Uterus (tissue), 4 donors: ENCODE measurements around the gene ENGASE. TPM values are rescaled to one million over a fixed set of nuclear protein-coding genes. Genes with fewer than 3 reads are reported as not detected.

ENCODE experiments used
- DNase-seq, 2 donors: peaks; one replicate each; pipeline ENCODE4 v3.0.0-alpha.2; 2019 to 2020
- H3K27ac ChIP-seq, 2 donors: fragments of 200-600 bp; sonication (generic); 1 replicate in 1 of 2; 2 replicates in 1 of 2; pipeline ENCODE4 v1.5.1; 2016 to 2018
- H3K27me3 ChIP-seq, 2 donors: fragments of 200-600 bp; sonication (generic); one replicate each; pipeline ENCODE4 v1.5.1; 2018 to 2019; ENCODE audit warnings: control low read depth in 1 of 2
- H3K36me3 ChIP-seq, 2 donors: fragments of 200-600 bp; sonication (generic); one replicate each; pipeline ENCODE4 v1.5.1; 2019; ENCODE audit warnings: control low read depth in 1 of 2
- H3K4me1 ChIP-seq, 2 donors: fragments of 200-600 bp; sonication (generic); one replicate each; pipeline ENCODE4 v1.5.1; 2018 to 2019; ENCODE audit warnings: control low read depth in 1 of 2
- H3K4me3 ChIP-seq, 2 donors: fragments of 200-600 bp; sonication (generic); 1 replicate in 1 of 2; 2 replicates in 1 of 2; pipeline ENCODE4 v1.5.1; 2018 to 2019; ENCODE audit warnings: mild to moderate bottlenecking in 1 of 2
- H3K9me3 ChIP-seq, 2 donors: fragments of 200-600 bp; sonication (generic); one replicate each; pipeline ENCODE4 v1.5.1; 2019; ENCODE audit warnings: control low read depth in 1 of 2
- POLR2A ChIP-seq, 2 donors: fragments of 450-650 bp; IDR thresholded peaks; one replicate each; pipeline ENCODE4 v1.6.1; 2016; ENCODE audit warnings: antibody characterized with exemption in 2 of 2, mild to moderate bottlenecking in 1 of 2, moderate library complexity in 1 of 2
- intact Hi-C: fragments of 100-400 bp; cut with DNase I; formaldehyde crosslinking; loops from one replicate; pipeline ENCODE4 v1.15.1; 2023; ENCODE audit warnings: low total_unique reads
- total RNA-seq, 4 donors: library from RNA; depleted of rRNA in 3 of 4; stranded (reverse); fragments of >200 nt in 3 of 4; gene quantifications; one replicate each; pipeline versions ENCODE4 v1.1.0 to v1.2.4, GENCODE V29; 2014 to 2023
- TF ChIP-seq, protein P1 (sequence below), 4 experiments: fragments of 200-600 bp in 2 of 4; fragments of 450-650 bp in 2 of 4; sonication (generic) in 2 of 4; IDR thresholded peaks; one replicate each; pipeline ENCODE4 v1.5.1; 2016 to 2019; ENCODE audit warnings: antibody characterized with exemption in 4 of 4, mild to moderate bottlenecking in 2 of 4, moderate library complexity in 1 of 4
- donor health status: DM: yes; HTN: yes; CAD: no.

ENGASE gene
- total RNA-seq, 4 donors from 2014 or later: 3.8 to 63.2 (median 24.6) TPM

DNA sequence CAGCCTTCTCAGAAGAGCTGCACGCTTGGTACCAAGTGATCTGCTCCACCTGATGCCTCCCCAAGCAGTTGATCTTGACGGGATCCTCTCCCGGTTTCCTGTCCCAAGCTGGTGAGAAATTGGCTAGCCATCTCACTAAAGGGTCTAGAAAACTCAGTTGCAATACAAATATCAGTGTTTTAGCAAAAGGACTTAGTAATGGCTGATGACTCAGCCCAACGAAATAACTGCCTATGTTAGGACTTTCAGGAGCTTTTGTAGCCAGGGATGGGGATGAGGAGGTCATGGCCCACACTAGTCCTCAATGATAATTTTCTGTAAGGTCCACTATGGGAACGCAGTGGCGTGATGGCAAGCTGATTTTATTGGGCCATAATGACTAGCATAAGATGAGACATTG lies 23.3 kb upstream of the ENGASE start:
- Histone ChIP-seq H3K4me3 (no peak overlapping the region), H3K36me3 (no peaks in the 10 kb centered on the region), H3K27me3 (no peaks in the 10 kb centered on the region), H3K4me1 (no peaks in the 10 kb centered on the region), H3K9me3 (no peaks in the 10 kb centered on the region), H3K27ac (no peak overlapping the region)
- no peak for DNase-seq
- no peak for TF ChIP-seq POLR2A (IDR thresholded peaks at IDR 0.05)
- TF ChIP-seq, protein P1, sequence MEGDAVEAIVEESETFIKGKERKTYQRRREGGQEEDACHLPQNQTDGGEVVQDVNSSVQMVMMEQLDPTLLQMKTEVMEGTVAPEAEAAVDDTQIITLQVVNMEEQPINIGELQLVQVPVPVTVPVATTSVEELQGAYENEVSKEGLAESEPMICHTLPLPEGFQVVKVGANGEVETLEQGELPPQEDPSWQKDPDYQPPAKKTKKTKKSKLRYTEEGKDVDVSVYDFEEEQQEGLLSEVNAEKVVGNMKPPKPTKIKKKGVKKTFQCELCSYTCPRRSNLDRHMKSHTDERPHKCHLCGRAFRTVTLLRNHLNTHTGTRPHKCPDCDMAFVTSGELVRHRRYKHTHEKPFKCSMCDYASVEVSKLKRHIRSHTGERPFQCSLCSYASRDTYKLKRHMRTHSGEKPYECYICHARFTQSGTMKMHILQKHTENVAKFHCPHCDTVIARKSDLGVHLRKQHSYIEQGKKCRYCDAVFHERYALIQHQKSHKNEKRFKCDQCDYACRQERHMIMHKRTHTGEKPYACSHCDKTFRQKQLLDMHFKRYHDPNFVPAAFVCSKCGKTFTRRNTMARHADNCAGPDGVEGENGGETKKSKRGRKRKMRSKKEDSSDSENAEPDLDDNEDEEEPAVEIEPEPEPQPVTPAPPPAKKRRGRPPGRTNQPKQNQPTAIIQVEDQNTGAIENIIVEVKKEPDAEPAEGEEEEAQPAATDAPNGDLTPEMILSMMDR (IDR thresholded peaks at IDR 0.05): no peak
- intact Hi-C loops: no loop called here

DNA sequence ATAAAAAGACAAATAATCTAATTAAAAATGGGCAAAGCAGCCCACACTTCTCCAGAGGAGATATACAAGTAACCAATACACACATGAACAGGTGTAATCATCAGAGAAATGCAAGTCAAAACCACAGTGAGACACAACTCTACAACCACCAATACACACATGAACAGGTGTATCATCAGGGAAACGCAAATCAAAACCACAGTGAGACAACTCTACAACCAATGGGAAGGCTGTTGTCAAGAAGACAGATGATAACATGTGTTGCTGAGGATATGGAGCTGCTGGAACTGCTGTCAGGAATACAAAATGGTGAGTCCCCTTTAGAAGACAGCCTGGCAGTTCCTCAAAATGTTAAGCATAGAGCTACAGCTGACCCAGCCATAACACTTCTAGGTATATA lies 22.5 kb upstream of the ENGASE start:
- H3K36me3 ChIP-seq: no peaks in the 10 kb centered on the region
- TF ChIP-seq POLR2A (IDR thresholded peaks at IDR 0.05): no peak
- TF ChIP-seq, protein P1 (IDR thresholded peaks at IDR 0.05): no peak
- H3K27ac ChIP-seq: no peak overlapping the region
- no peaks in the 10 kb centered on the region for H3K4me1 ChIP-seq
- H3K4me3 ChIP-seq: no peak overlapping the region
- intact Hi-C loops: no loop called here
- DNase-seq: no peak
- H3K9me3 ChIP-seq: no peaks in the 10 kb centered on the region
- H3K27me3 ChIP-seq: no peaks in the 10 kb centered on the region

DNA sequence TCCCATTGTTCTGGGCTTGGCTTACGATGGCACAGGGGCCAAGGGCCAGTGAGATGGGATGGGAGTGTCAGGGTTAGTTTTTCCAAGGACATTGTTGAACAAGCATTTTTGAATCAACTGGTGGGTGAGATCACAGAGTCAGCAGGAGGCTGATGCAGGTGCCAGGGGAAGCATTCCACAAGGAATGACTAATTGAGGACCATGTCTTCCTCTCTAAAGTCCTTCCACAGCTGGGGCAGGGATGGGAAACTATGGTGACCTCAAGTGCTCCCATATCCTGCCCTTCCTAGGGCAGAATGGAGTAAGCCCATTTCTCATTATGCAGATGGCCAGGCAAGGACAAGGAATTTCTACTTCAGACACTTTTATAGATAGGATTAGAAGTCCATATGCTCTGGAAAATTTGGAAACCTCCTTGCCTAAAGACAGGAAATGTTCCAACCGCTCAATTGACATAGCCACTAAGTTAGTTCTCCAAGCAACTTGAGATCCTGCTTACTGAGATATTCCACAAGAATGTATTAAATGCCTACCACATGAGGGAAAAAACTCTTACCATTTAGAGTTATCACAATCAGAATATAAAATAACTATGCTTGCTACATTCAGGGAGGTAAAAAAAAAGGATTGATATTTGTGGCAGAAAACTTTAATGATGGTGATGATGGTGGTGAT lies 21.2 kb upstream of the ENGASE start:
- DNase-seq: no peak
- intact Hi-C loops: no loop called here
- TF ChIP-seq, protein P1 (IDR thresholded peaks at IDR 0.05): no peak
- TF ChIP-seq POLR2A (IDR thresholded peaks at IDR 0.05): no peak

DNA sequence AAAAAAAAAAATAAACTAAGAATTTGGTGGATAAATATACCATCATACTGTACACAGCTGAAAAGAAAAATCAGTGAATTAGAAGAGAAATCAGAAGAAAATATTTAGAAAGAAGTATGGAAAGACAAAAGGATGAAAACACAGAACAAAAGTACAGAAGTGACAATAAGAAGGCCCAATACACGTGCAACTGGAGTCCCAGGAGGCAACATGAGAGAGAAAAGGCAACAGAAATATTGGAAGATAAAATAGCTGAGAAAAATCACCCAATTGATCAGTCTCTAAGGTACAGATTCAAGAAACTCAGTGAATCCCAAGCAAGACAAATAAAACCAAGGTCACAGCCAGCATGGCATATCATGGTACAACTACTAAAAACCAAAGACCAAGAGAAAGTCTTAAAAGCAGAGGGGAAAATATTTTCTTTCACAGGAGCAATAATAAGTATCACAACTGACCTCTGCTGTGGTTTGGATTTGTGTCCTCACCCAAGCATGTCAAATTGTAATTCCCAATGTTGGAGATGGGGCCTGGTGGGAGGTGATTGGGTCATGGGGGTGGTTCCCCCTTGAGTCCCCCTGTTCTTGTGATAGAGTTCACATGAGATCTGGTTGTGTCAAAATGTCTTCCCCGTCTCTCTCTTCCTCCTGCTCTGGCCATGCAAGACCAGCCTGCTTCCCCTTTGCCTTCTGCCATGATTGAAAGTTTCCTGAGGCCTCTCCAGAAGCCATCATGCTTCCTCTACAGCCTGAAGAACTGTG lies 20.2 kb upstream of the ENGASE start:
- DNase-seq: no peak
- Histone ChIP-seq H3K27ac (no peak overlapping the region), H3K36me3 (no peaks in the 10 kb centered on the region), H3K27me3 (no peaks in the 10 kb centered on the region), H3K9me3 (no peaks in the 10 kb centered on the region), H3K4me1 (no peaks in the 10 kb centered on the region), H3K4me3 (no peak overlapping the region)
- no peak for TF ChIP-seq POLR2A (IDR thresholded peaks at IDR 0.05)
- TF ChIP-seq, protein P1 (IDR thresholded peaks at IDR 0.05): no peak
- intact Hi-C loops: no loop called here

More for the DNA sequence above, 21.2 kb upstream of the ENGASE start:
- no peaks in the 10 kb centered on the region for H3K4me1 ChIP-seq
- H3K9me3 ChIP-seq: no peaks in the 10 kb centered on the region
- H3K4me3 ChIP-seq: no peak overlapping the region
- H3K27me3 ChIP-seq: no peaks in the 10 kb centered on the region
- no peaks in the 10 kb centered on the region for H3K36me3 ChIP-seq
- H3K27ac ChIP-seq: no peak overlapping the region

DNA sequence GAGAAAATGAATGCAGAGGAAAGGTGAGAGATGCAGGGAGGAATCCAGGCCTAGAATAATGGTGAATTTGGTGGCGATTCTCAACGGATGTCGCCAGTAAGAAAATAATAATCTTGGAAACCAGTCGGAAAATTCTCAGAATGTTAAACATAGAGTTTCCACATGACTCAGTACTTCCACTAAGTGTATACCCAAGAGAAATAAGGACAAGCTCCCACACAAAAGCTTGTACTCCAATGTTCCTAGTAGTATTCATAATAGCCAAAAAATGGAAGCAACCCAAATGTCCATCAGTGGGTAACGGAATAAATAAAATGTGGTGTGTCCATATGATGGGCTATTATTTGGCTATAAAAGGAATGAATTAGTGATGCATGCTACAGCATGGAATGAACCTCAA lies 19.4 kb upstream of the ENGASE start:
- H3K4me3 ChIP-seq: no peak overlapping the region
- intact Hi-C loops: no loop called here
- H3K36me3 ChIP-seq: no peaks in the 10 kb centered on the region
- no peak overlapping the region for H3K27ac ChIP-seq
- no peaks in the 10 kb centered on the region for H3K27me3 ChIP-seq
- DNase-seq: no peak
- H3K4me1 ChIP-seq: no peaks in the 10 kb centered on the region
- TF ChIP-seq POLR2A (IDR thresholded peaks at IDR 0.05): no peak
- TF ChIP-seq, protein P1 (IDR thresholded peaks at IDR 0.05): no peak
- H3K9me3 ChIP-seq: no peaks in the 10 kb centered on the region
